ENCODE data around the gene MORN5. TPM values are rescaled to one million over a fixed set of nuclear protein-coding genes. Genes with fewer than 3 reads are reported as not detected.

The MORN5 gene
- total RNA-seq, 2 donors from 2014 or later: not detected

- H3K27me3 Mint-ChIP-seq: peaks cover 7 to 18% of the 10 kb centered on the region in 2 donors
- no peak overlapping the region for H3K4me3 Mint-ChIP-seq
- no peak overlapping the region for H3K27ac Mint-ChIP-seq
- H3K36me3 Mint-ChIP-seq: no peaks in the 10 kb centered on the region
- peaks cover 4 to 6% of the 10 kb centered on the region in 2 donors for H3K4me1 Mint-ChIP-seq (ENCODE audit: low read depth in 2 of 2)
- ATAC-seq (no peak), DNase-seq (ENCODE audit: low spot score) (no peak)
- no peaks in the 10 kb centered on the region for H3K9me3 Mint-ChIP-seq
These were observed 39.2 kb upstream of the MORN5 start for GRCh38 chr9:122120316-122121071.

- H3K4me1 Mint-ChIP-seq (ENCODE audit: low read depth in 2 of 2): peaks cover 9 to 10% of the 10 kb centered on the region in 2 donors
- no peak for DNase-seq (ENCODE audit: low spot score)
- no peak overlapping the region for H3K27ac Mint-ChIP-seq
- H3K27me3 Mint-ChIP-seq: peaks cover 13 to 24% of the 10 kb centered on the region in 2 donors
- H3K9me3 Mint-ChIP-seq: no peaks in the 10 kb centered on the region
- no peaks in the 10 kb centered on the region for H3K36me3 Mint-ChIP-seq
- no peak overlapping the region for H3K4me3 Mint-ChIP-seq
- no peak for ATAC-seq
These were observed 38.3 kb upstream of the MORN5 start for GRCh38 chr9:122121391-122121790.

- Mint-ChIP-seq H3K27ac (no peak overlapping the region), H3K9me3 (no peaks in the 10 kb centered on the region), H3K4me3 (no peak overlapping the region), H3K36me3 (no peaks in the 10 kb centered on the region), H3K27me3 (peaks cover 16 to 25% of the 10 kb centered on the region in 2 donors), H3K4me1 (ENCODE audit: low read depth in 2 of 2) (peaks cover 12 to 13% of the 10 kb centered on the region in 2 donors)
- ATAC-seq: no peak
- no peak for DNase-seq (ENCODE audit: low spot score)
These were observed 37.8 kb upstream of the MORN5 start for GRCh38 chr9:122121931-122122330.

- no peak overlapping the region for H3K4me3 Mint-ChIP-seq
- H3K27me3 Mint-ChIP-seq: peaks cover 16 to 27% of the 10 kb centered on the region in 2 donors
- no peaks in the 10 kb centered on the region for H3K9me3 Mint-ChIP-seq
- H3K4me1 Mint-ChIP-seq (ENCODE audit: low read depth in 2 of 2): peaks cover 12 to 13% of the 10 kb centered on the region in 2 donors
- DNase-seq (ENCODE audit: low spot score) (no peak), ATAC-seq (no peak)
- no peaks in the 10 kb centered on the region for H3K36me3 Mint-ChIP-seq
- H3K27ac Mint-ChIP-seq: no peak overlapping the region
These were observed 37.2 kb upstream of the MORN5 start for GRCh38 chr9:122122468-122122867.

- ATAC-seq (peak; percentile 62 to 64), DNase-seq (ENCODE audit: low spot score) (peak; percentile 70)
- H3K36me3 Mint-ChIP-seq: no peaks in the 10 kb centered on the region
- H3K4me3 Mint-ChIP-seq: no peak overlapping the region
- no peaks in the 10 kb centered on the region for H3K9me3 Mint-ChIP-seq
- H3K27ac Mint-ChIP-seq: no peak overlapping the region
- peaks cover 16 to 29% of the 10 kb centered on the region in 2 donors for H3K27me3 Mint-ChIP-seq
- H3K4me1 Mint-ChIP-seq (ENCODE audit: low read depth in 2 of 2): peaks cover 12 to 13% of the 10 kb centered on the region in 2 donors
These were observed 36.6 kb upstream of the MORN5 start for GRCh38 chr9:122122903-122123632.

GRCh38 chr9:122124048-122124447, 35.7 kb upstream of the MORN5 start:
- Mint-ChIP-seq H3K9me3 (no peaks in the 10 kb centered on the region), H3K27me3 (peaks cover 16 to 29% of the 10 kb centered on the region in 2 donors), H3K4me3 (no peak overlapping the region), H3K36me3 (no peaks in the 10 kb centered on the region), H3K27ac (no peak overlapping the region), H3K4me1 (ENCODE audit: low read depth in 2 of 2) (peaks cover 12 to 13% of the 10 kb centered on the region in 2 donors)
- ATAC-seq (no peak), DNase-seq (ENCODE audit: low spot score) (no peak)

DNA sequence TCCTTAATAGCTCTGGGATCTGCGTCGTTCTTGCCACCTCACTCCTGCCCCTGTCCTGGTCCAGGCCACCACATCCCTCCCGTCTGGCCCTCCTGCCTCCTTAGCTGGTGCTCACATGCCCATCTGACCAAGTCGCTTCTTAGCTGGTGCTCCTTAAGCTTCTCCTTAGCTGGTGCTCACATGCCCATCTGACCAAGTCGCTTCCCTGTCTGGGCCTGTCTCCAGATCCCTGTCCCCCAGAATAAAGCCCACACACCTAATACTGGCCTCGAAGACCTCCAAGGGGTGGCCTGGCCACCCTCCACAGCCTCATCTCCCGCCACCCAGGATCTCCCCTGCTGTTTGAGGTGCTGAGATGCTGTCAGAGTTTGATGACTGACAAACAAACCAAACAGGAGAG, 35.2 kb upstream of the MORN5 start:
- no peaks in the 10 kb centered on the region for H3K36me3 Mint-ChIP-seq
- no peaks in the 10 kb centered on the region for H3K9me3 Mint-ChIP-seq
- H3K4me1 Mint-ChIP-seq (ENCODE audit: low read depth in 2 of 2): peaks cover 12 to 13% of the 10 kb centered on the region in 2 donors
- no peak overlapping the region for H3K27ac Mint-ChIP-seq
- H3K4me3 Mint-ChIP-seq: no peak overlapping the region
- ATAC-seq (no peak), DNase-seq (ENCODE audit: low spot score) (no peak)
- H3K27me3 Mint-ChIP-seq: peaks cover 16 to 29% of the 10 kb centered on the region in 2 donors

- Mint-ChIP-seq H3K4me3 (peak overlapping the region; percentile 19), H3K4me1 (ENCODE audit: low read depth in 2 of 2) (peaks cover 12 to 13% of the 10 kb centered on the region in 2 donors), H3K27me3 (peaks cover 16 to 29% of the 10 kb centered on the region in 2 donors), H3K27ac (no peak overlapping the region), H3K9me3 (no peaks in the 10 kb centered on the region), H3K36me3 (no peaks in the 10 kb centered on the region)
- peak; percentile 68 to 79 for ATAC-seq
- DNase-seq (ENCODE audit: low spot score): no peak
These were observed 34.6 kb upstream of the MORN5 start for GRCh38 chr9:122125158-122125508.

- Mint-ChIP-seq H3K27ac (no peak overlapping the region), H3K27me3 (peaks cover 16 to 30% of the 10 kb centered on the region in 2 donors), H3K36me3 (no peaks in the 10 kb centered on the region), H3K4me3 (peak overlapping the region; percentile 63), H3K4me1 (ENCODE audit: low read depth in 2 of 2) (peaks cover 12 to 13% of the 10 kb centered on the region in 2 donors), H3K9me3 (no peaks in the 10 kb centered on the region)
- DNase-seq (ENCODE audit: low spot score): no peak
- no peak for ATAC-seq
These were observed 34.0 kb upstream of the MORN5 start for GRCh38 chr9:122125509-122126330.

DNA sequence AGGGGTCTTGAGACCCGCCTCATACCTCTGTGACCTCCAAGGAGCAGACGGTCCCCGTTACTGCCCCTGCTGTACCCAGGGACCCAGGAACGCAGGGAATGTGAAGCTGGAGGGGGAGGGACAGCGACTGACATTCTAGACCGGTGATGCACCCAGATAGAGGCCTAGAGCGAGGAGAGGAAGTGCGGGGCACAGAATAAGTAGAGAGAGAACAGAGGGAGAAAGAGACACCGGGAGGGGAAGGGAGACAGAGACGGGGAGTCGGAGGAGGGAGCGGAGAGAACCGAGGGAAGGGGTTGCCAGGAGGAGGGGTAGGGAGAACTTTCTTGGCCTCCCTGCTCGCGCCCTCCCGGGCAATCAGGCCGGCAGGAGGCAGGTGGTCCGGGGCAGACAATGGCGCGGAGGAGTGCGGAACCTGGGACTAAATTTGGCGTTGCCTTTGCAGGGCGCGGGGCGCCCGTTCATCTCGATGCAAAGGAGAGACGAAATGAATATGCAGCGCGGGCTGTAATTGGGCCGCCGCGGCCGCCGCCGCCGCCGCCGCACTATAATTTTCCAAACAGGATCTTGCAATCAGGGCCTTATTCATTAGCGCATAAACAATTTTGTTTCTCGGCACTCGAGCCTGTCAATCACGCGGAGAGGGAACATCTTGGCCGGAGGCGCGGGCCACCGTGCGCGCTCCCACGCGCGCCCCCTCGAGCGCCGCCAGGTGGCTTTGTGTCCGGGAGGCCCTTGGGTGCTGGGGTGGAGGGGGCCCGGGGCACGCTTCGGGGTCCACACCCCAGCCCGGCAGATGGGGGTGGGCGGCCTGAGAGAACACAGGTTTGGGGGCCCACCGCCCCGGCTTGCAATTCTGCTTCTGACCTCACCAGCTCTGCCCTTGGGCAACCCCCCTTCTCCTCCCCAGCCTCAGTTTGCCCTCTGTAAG, 33.1 kb upstream of the MORN5 start:
- Mint-ChIP-seq H3K9me3 (no peaks in the 10 kb centered on the region), H3K4me3 (peak overlapping the region; percentile 63), H3K36me3 (no peaks in the 10 kb centered on the region), H3K27ac (no peak overlapping the region), H3K27me3 (peaks cover 16 to 33% of the 10 kb centered on the region in 2 donors), H3K4me1 (ENCODE audit: low read depth in 2 of 2) (peaks cover 12 to 13% of the 10 kb centered on the region in 2 donors)
- ATAC-seq: no peak
- DNase-seq (ENCODE audit: low spot score): no peak

DNA sequence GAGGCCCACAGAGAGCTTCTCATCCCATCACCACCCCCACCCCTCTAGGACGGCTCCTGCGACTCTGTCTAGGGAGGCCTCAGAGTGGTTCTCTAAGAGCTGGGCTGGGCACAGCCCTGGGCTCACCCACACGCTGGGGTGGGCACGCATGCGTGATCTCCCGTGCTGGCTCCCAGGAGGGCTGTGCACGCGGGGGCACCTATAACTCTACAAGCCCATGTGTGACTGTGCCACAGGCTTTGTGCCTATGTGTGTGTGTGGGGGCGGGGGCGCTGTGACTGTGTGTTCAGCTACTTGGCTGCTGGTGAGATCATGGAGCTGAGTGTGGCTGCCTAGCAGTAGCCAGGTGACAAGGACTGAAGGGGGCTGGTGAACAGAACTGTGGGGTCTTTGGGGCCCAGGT, 32.3 kb upstream of the MORN5 start:
- H3K4me3 Mint-ChIP-seq: no peak overlapping the region
- peaks cover 16 to 35% of the 10 kb centered on the region in 2 donors for H3K27me3 Mint-ChIP-seq
- H3K9me3 Mint-ChIP-seq: no peaks in the 10 kb centered on the region
- H3K4me1 Mint-ChIP-seq (ENCODE audit: low read depth in 2 of 2): peaks cover 12 to 13% of the 10 kb centered on the region in 2 donors
- H3K27ac Mint-ChIP-seq: no peak overlapping the region
- no peaks in the 10 kb centered on the region for H3K36me3 Mint-ChIP-seq
- ATAC-seq: no peak
- DNase-seq (ENCODE audit: low spot score): no peak

DNA sequence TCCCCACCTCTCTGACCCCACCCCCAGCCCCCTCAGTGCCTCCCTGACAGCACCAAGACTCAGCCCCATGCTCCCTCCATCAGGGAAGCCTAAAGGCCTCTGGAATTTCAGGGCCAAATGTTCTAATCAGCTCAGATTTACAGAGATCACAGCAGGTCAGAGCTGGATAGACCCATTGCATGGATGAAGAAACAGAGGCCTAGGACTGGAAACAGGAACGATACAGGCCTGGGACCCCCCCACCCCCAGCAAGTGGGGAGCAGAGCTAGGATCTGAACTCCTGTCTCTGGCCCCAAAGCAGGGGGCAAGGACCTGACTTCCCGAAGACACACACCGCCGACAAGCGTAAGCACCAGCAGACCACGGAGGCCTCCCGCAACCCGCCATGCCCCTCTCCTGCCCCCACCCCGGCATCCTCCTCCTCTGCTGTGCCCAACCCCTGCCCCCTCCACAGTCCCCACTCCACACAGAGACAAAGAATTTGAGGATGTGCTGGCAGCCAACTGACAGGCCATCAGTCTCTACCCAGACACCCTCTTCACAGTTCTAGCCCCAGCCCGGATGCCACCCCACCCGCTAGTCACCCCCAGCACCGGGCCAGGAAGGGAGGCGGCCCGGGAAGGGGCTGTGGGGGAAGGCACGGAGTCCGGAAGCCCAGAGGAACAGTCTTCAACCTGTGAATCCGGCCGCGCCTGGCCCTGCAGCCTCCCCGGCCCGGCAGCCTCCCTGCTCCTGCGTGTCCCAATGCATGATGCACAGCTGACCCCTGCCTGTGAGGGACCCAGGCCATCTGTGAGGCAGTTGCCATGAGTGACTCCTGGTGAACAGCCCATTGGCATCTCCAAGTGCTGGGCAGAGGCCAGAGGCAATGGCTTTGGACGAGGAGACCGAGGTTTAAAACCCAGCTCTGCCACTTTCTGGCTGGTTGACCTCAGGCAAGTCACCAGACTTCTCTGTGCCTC, 31.4 kb upstream of the MORN5 start:
- Mint-ChIP-seq H3K9me3 (no peaks in the 10 kb centered on the region), H3K36me3 (no peaks in the 10 kb centered on the region), H3K27ac (no peak overlapping the region), H3K4me1 (ENCODE audit: low read depth in 2 of 2) (peaks cover 12 to 13% of the 10 kb centered on the region in 2 donors), H3K27me3 (peaks cover 16 to 33% of the 10 kb centered on the region in 2 donors), H3K4me3 (no peak overlapping the region)
- DNase-seq (ENCODE audit: low spot score): no peak
- ATAC-seq: peak in 1 of 2 donors; percentile 45
